ENCODE data around the gene KLHL41.
"Not testable (repeated sequence)": the region's sequence is repeated elsewhere in the genome, so short reads cannot be mapped to it uniquely, and the experiment has no call there.

Gene KLHL41

GRCh38 chr2:169570752-169571151 lies 61.2 kb downstream of the KLHL41 start:
- intact Hi-C loops (cut with micrococcal nuclease); H3K27me3 Mint-ChIP-seq; H3K27ac Mint-ChIP-seq; H3K4me3 Mint-ChIP-seq; H3K9me3 Mint-ChIP-seq: not testable (repeated sequence)
- peaks cover 20% of the 10 kb centered on the region for H3K4me1 Mint-ChIP-seq (ENCODE audit: low read depth)
- H3K36me3 Mint-ChIP-seq (ENCODE audit: low read depth): peaks cover 53% of the 10 kb centered on the region

GRCh38 chr2:169571571-169571970 lies 62.1 kb downstream of the KLHL41 start:
- Mint-ChIP-seq H3K27ac (no peak overlapping the region), H3K27me3 (peaks cover 2% of the 10 kb centered on the region), H3K4me1 (ENCODE audit: low read depth) (peaks cover 20% of the 10 kb centered on the region), H3K36me3 (ENCODE audit: low read depth) (peaks cover 48% of the 10 kb centered on the region), H3K4me3 (no peak overlapping the region), H3K9me3 (no peaks in the 10 kb centered on the region)
- intact Hi-C loops (cut with micrococcal nuclease): no loop called here

GRCh38 chr2:169572189-169572588 lies 62.7 kb downstream of the KLHL41 start:
- peaks cover 20% of the 10 kb centered on the region for H3K4me1 Mint-ChIP-seq (ENCODE audit: low read depth)
- intact Hi-C loops (cut with micrococcal nuclease): loop anchor here (2.0 kb wide), 1 partner anchor 93 kb away; the partner anchor contains the start of gene BBS5
- H3K27me3 Mint-ChIP-seq: peaks cover 2% of the 10 kb centered on the region
- H3K9me3 Mint-ChIP-seq: no peaks in the 10 kb centered on the region
- H3K36me3 Mint-ChIP-seq (ENCODE audit: low read depth): peaks cover 48% of the 10 kb centered on the region
- H3K27ac Mint-ChIP-seq: no peak overlapping the region
- no peak overlapping the region for H3K4me3 Mint-ChIP-seq

- H3K9me3 Mint-ChIP-seq: no peaks in the 10 kb centered on the region
- H3K27me3 Mint-ChIP-seq: peaks cover 4% of the 10 kb centered on the region
- H3K36me3 Mint-ChIP-seq (ENCODE audit: low read depth): peaks cover 43% of the 10 kb centered on the region
- peaks cover 20% of the 10 kb centered on the region for H3K4me1 Mint-ChIP-seq (ENCODE audit: low read depth)
- H3K27ac Mint-ChIP-seq: peak overlapping the region; percentile 90
- intact Hi-C loops (cut with micrococcal nuclease): loop anchor here (1.0 to 2.0 kb wide), 2 partner anchors 12 to 94 kb away; partner anchors contain the start of genes BBS5 and PPIG
- H3K4me3 Mint-ChIP-seq: peak overlapping the region; percentile 92
Observed at GRCh38 chr2:169572821-169573159, 63.3 kb downstream of the KLHL41 start.

GRCh38 chr2:169573160-169573973 lies 63.9 kb downstream of the KLHL41 start, which contains the start of gene FASTKD1:
Gene FASTKD1 (minus strand): TSS chr2:169573865. CDS start chr2:169572029, 1,836 bp downstream.
- Mint-ChIP-seq H3K27ac (peak within 1 kb of the TSS; percentile 90), H3K4me1 (ENCODE audit: low read depth) (peaks cover 20% of the 10 kb centered on the region), H3K9me3 (no peaks in the 10 kb centered on the region), H3K27me3 (peaks cover 4% of the 10 kb centered on the region), H3K36me3 (ENCODE audit: low read depth) (peaks cover 37% of the 10 kb centered on the region), H3K4me3 (peak within 1 kb of the TSS; percentile 92)
- intact Hi-C loops (cut with micrococcal nuclease): loop anchor here (1.0 to 2.0 kb wide), 2 partner anchors 11 to 95 kb away; partner anchors contain the start of genes BBS5 and PPIG

- intact Hi-C loops (cut with micrococcal nuclease): loop anchor here (1.0 to 2.0 kb wide), 2 partner anchors 10 to 95 kb away; partner anchors contain the start of genes BBS5 and PPIG
- Mint-ChIP-seq H3K4me1 (ENCODE audit: low read depth) (peaks cover 20% of the 10 kb centered on the region), H3K36me3 (ENCODE audit: low read depth) (peaks cover 31% of the 10 kb centered on the region), H3K27me3 (peaks cover 8% of the 10 kb centered on the region), H3K27ac (peak overlapping the region; percentile 90), H3K9me3 (no peaks in the 10 kb centered on the region), H3K4me3 (peak overlapping the region; percentile 92)
Observed at GRCh38 chr2:169573974-169574299, 64.4 kb downstream of the KLHL41 start.

GRCh38 chr2:169574539-169574938 lies 65.0 kb downstream of the KLHL41 start:
- Mint-ChIP-seq H3K4me1 (ENCODE audit: low read depth) (peaks cover 20% of the 10 kb centered on the region), H3K27me3 (peaks cover 11% of the 10 kb centered on the region), H3K36me3 (ENCODE audit: low read depth) (peaks cover 26% of the 10 kb centered on the region)
- H3K9me3 Mint-ChIP-seq; intact Hi-C loops (cut with micrococcal nuclease); H3K4me3 Mint-ChIP-seq; H3K27ac Mint-ChIP-seq: not testable (repeated sequence)

- H3K4me1 Mint-ChIP-seq (ENCODE audit: low read depth): peaks cover 13% of the 10 kb centered on the region
- H3K27ac Mint-ChIP-seq; intact Hi-C loops (cut with micrococcal nuclease); H3K4me3 Mint-ChIP-seq; H3K9me3 Mint-ChIP-seq: not testable (repeated sequence)
- peaks cover 11% of the 10 kb centered on the region for H3K27me3 Mint-ChIP-seq
- H3K36me3 Mint-ChIP-seq (ENCODE audit: low read depth): peaks cover 19% of the 10 kb centered on the region
Observed at GRCh38 chr2:169575264-169575663, 65.8 kb downstream of the KLHL41 start.

Data from dendritic cell treated with granulocyte-macrophage colony-stimulating factor and Interleukin-4, amounts not matched to agents 40 ng/mL and 50 ng/mL, for 4 days (primary cell).